Measurements from ENCODE around the gene GRK4.

DNA sequence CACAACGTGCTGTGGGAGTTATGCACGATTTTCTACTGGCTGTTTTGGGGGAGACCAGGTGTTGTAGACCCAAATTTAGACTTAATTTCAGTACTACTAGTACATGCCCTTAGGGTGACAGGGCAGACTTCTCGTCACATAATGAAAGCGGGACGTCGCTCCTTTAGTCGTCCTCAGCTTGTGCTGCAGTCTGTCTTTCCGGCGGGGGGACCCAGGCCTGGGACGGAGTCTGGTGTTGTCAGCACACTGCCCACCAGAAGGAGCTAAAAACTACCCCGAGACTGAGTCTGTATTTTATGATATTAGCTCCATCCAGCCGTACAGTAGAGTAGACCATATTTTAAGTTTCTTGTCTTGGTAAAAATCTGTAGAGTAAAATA is 35.7 kb upstream of the GRK4 start:
- TF ChIP-seq, protein P1, sequence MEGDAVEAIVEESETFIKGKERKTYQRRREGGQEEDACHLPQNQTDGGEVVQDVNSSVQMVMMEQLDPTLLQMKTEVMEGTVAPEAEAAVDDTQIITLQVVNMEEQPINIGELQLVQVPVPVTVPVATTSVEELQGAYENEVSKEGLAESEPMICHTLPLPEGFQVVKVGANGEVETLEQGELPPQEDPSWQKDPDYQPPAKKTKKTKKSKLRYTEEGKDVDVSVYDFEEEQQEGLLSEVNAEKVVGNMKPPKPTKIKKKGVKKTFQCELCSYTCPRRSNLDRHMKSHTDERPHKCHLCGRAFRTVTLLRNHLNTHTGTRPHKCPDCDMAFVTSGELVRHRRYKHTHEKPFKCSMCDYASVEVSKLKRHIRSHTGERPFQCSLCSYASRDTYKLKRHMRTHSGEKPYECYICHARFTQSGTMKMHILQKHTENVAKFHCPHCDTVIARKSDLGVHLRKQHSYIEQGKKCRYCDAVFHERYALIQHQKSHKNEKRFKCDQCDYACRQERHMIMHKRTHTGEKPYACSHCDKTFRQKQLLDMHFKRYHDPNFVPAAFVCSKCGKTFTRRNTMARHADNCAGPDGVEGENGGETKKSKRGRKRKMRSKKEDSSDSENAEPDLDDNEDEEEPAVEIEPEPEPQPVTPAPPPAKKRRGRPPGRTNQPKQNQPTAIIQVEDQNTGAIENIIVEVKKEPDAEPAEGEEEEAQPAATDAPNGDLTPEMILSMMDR (IDR thresholded peaks at IDR 0.05), result no peak
- no peak for TF ChIP-seq POLR2A (IDR thresholded peaks at IDR 0.05)
